GM19351 (cell line): Measurements from ENCODE around the gene TIA1.
A peak's percentile ranks its signal among the peaks of the same experiment; 100 is the strongest.
"Not testable (repeated sequence)": the region's sequence is repeated elsewhere in the genome, so short reads cannot be mapped to it uniquely, and the experiment has no call there.

Source experiments
- ATAC-seq: cut with Tn5 transposase; IDR thresholded peaks from one replicate; pipeline ENCODE4 v1.9.1; 2021; ENCODE audit warnings: mild to moderate bottlenecking, moderate library complexity; ENCODE audit not compliant: unreplicated experiment

TIA1 gene, protein sequence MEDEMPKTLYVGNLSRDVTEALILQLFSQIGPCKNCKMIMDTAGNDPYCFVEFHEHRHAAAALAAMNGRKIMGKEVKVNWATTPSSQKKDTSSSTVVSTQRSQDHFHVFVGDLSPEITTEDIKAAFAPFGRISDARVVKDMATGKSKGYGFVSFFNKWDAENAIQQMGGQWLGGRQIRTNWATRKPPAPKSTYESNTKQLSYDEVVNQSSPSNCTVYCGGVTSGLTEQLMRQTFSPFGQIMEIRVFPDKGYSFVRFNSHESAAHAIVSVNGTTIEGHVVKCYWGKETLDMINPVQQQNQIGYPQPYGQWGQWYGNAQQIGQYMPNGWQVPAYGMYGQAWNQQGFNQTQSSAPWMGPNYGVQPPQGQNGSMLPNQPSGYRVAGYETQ

DNA sequence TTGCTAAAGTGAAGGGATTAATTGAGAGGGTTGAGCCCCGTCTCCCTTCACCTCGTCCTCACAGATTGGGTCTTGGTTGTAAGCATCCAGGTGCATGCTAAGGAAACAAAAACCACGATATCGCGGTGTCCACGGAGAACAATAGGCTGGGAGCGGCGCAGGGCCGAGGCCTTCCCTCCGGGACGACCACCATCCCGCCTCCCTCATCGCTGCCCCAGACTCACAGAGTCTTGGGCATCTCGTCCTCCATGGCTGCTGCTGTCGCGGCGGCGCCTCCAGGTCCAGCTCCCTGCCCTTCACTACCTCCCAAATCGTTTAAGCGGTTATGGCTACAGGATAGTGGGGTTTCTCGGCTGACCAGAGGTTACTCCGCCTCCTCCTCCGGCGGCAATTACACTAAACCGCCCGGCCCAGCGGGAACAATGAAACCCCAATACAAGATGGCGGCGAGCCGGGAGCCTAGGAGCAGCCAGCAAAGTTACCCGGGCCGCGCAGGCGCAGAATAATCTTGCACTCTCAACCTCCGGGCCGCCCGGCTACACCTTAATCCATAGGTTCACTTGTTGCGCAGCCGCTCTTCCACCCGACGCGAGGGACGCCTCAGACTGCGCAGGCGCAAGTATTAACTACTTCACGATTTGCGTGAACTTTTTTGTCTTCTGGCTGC, at the start of gene TIA1:
Gene TIA1 (minus strand): TSS at position 448 of the 667 bp plus-strand sequence. CDS start 198 bp downstream, at position 250.
- ATAC-seq, result peak; percentile 92

GRCh38 chr2:70297828-70298227, 49.4 kb upstream of the TIA1 start:
- not testable (repeated sequence) for ATAC-seq

GRCh38 chr2:70283500-70284191, 35.2 kb upstream of the TIA1 start:
- ATAC-seq, result no peak

GRCh38 chr2:70282439-70282838, 34.0 kb upstream of the TIA1 start:
- no peak for ATAC-seq

DNA sequence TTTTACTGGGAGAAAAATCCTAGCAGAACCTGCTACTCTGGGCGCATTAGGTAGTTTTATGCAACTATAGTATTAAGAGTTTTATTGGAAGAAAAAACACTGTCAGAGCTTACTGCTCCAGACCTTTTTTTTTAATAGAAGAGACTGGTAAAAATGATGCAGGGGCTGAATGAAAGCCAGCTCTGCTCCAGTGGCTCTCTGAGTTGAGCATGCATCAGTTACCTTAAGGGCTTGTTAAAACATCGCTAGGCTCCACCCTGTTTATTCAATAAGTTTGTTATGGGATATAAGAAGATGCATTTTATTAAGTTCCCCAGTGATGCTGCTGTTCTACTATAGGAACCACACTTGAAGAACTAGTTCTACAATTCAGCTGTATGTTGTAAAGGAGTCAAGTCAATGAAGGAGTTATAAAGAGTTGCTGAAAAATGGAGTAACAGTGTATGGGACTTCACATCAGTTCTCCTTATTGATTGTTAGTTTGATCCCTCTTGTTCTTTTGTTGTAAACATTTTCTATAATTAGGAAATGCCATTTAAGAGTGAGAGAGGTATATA, 31.9 kb upstream of the TIA1 start:
- no peak for ATAC-seq

GRCh38 chr2:70270323-70270722, 21.9 kb upstream of the TIA1 start:
- ATAC-seq, result no peak

- ATAC-seq, result not testable (repeated sequence)
Observed at GRCh38 chr2:70269422-70270302, 21.2 kb upstream of the TIA1 start.

GRCh38 chr2:70266925-70267324, 18.5 kb upstream of the TIA1 start:
- not testable (repeated sequence) for ATAC-seq

GRCh38 chr2:70261501-70261900, 13.1 kb upstream of the TIA1 start:
- ATAC-seq, result no peak

DNA sequence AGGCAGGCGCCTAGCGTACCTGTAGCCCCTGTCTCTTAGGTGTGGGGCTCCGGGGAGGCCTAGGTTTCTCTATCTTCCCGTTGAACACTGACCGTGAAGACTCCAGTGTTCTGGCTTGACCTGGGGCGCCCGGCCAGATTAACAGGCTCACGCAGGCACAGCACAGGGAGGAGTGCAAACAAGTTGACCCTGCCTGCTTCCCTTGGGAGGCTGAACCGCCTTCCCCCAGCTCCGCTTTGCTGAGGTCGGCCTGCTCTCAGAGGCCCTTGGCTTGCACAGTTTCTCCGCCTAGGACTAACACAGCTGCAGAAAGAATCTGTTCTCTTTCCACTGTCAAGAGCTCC, 10.1 kb upstream of the TIA1 start:
- ATAC-seq, result no peak

- ATAC-seq, result no peak
Observed at GRCh38 chr2:70255637-70256314, 7.3 kb upstream of the TIA1 start.

- no peak for ATAC-seq
Observed at GRCh38 chr2:70250434-70250833, 2.0 kb upstream of the TIA1 start.

GRCh38 chr2:70247364-70248180, 856 bp downstream of the TIA1 start:
- no peak for ATAC-seq

DNA sequence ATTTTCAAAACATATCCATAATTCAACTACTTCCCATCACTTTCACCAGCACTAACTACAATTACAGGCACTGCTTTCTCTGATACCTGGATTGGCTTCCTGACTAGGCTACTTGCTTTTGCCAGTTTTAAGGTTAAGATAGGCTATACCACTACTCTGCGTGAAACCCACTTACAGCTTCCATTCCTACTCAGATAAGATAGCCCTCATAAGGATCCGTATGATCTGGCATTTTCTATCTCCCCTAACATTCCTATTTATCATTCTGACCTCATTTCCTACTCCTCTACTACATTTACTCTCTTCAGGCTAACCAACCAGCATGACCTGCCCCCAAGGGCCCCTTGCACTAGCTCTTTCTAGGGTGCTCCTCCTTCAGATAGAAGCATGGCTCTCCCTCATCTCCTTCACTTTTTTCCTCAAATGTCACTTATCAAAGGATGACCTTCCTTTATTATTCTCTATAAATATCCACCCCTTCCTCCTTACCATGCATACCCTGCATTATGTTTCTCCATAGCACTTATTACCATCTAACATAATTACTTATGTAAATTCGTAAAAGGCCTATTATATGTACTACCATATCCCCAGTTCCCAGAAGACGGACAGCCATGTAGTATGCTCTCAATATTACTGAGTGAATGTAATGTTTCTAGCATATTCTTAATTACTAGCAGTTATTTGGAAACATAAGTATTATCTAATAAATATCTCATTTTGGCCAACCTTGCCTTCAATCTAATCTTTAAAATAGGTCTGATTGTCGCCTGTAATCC, 4.4 kb downstream of the TIA1 start:
- no peak for ATAC-seq

GRCh38 chr2:70242552-70242951, 5.9 kb downstream of the TIA1 start:
- ATAC-seq, result no peak

GRCh38 chr2:70241340-70241739, 7.1 kb downstream of the TIA1 start:
- ATAC-seq, result no peak

- no peak for ATAC-seq
Observed at GRCh38 chr2:70240599-70240998, 7.8 kb downstream of the TIA1 start.

DNA sequence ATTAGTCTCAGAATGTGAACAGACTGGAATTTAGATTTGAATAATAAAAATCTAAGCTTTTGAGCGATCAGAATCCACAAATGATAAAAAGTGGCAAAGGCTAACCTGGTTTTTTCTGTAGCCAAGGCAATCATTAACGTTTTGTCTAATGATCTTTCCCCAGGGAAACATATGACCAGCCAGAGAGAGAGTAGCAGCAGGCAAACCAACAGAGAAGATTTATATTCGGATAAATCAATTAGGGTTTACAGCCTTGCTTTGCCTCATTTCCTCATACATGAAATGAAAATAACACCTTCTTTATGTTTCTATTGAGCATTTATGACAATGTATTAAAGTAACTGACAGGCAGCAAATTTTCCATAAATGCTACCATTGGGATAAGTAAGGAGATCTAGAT, 14.5 kb downstream of the TIA1 start:
- ATAC-seq, result no peak
